Measurements from ENCODE around the gene ADAM29. TPM values are rescaled to one million over a fixed set of nuclear protein-coding genes. Genes with fewer than 3 reads are reported as not detected.

Gene ADAM29
- total RNA-seq, 2 experiments from 2014 or later: not detected

DNA sequence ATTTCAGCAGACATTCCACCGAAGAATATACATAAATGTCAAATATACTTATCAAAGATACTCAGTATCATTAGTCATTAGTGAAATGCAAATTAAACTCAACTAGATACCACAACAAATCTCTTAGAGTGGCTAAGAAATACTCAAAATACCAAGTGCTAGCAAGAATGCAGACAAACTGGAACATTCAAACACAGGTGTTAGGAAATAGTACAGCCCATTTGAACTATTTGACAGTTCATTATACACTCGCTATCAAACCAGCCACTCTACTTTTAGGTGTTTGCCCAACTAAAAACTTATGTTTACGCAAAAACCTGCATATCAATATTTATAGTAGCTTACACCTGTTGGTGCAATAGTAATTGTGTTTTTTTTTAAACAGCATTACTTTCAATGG lies 8.8 kb downstream of the ADAM29 start:
- Mint-ChIP-seq H3K9me3 (peaks cover 3% of the 10 kb centered on the region), H3K27ac (no peak overlapping the region), H3K36me3 (no peaks in the 10 kb centered on the region), H3K4me3 (no peak overlapping the region), H3K4me1 (ENCODE audit: low read depth) (no peaks in the 10 kb centered on the region), H3K27me3 (no peaks in the 10 kb centered on the region)
- intact Hi-C loops (cut with micrococcal nuclease): no loop called here
- ChIA-PET POLR2A (no interaction called here), CTCF (no interaction called here)
- DNase-seq: no peak

DNA sequence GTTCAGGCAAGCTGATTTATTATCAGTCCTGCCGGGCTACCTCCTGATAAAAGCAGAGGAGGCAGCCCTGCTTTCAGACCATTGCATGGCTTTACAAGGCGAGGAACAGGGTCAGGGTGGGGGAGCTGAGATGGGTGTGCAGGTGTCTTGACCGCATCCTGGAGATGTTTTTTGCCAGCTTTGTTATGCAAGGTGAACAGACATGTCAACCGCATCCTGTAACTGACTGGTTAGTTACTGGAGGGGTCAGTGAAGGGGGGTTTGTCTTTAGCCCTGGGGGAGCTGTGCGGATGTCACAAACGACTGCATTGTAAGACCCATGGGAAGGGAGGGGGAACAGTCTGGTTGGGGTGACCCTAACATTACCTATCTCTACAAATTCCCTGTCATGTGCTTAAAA lies 10.0 kb downstream of the ADAM29 start:
- intact Hi-C loops (cut with micrococcal nuclease): no loop called here
- no peak overlapping the region for H3K27ac Mint-ChIP-seq
- CTCF ChIA-PET: no interaction called here

DNA sequence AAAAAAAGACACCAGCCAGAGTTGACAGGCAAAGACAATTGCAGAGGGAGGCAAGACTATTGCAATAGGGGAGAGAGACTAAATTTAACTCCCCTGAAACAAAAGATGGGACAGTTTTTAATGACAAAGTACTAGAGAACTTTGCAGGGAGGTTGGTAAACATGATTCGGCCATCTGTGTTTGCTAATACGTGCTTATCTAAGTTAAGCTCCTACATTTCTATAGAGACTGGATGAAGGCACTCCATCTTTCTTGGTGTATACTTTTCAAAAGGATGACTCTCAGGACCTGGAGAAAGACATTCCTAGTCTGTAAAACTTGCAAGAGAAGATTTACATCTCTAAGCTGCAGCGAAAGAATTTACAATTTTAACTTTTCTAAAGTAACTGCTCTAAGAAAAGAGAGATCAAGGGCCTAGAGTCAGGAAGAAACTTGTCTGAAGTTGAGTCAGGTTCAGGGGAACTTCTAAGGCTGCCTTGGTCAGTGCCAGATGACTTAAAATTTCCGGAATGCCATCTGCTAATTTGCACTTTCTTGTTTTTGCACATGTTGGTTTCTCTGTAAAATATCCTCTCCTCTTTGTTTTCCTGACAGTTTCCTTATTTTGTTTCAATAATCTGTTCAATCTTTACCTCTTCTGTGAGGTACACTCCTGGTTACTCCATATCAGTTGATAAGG lies 10.6 kb downstream of the ADAM29 start:
- Mint-ChIP-seq H3K27me3 (no peaks in the 10 kb centered on the region), H3K4me1 (ENCODE audit: low read depth) (no peaks in the 10 kb centered on the region), H3K4me3 (no peak overlapping the region), H3K36me3 (no peaks in the 10 kb centered on the region), H3K9me3 (peaks cover 3% of the 10 kb centered on the region), H3K27ac (no peak overlapping the region)
- no peak for DNase-seq
- ChIA-PET POLR2A (no interaction called here), CTCF (no interaction called here)
- intact Hi-C loops (cut with micrococcal nuclease): no loop called here

More for the DNA sequence above, 10.0 kb downstream of the ADAM29 start:
- POLR2A ChIA-PET: no interaction called here
- Mint-ChIP-seq H3K4me1 (ENCODE audit: low read depth) (no peaks in the 10 kb centered on the region), H3K36me3 (no peaks in the 10 kb centered on the region), H3K27me3 (no peaks in the 10 kb centered on the region), H3K4me3 (no peak overlapping the region), H3K9me3 (peaks cover 3% of the 10 kb centered on the region)
- DNase-seq: no peak

DNA sequence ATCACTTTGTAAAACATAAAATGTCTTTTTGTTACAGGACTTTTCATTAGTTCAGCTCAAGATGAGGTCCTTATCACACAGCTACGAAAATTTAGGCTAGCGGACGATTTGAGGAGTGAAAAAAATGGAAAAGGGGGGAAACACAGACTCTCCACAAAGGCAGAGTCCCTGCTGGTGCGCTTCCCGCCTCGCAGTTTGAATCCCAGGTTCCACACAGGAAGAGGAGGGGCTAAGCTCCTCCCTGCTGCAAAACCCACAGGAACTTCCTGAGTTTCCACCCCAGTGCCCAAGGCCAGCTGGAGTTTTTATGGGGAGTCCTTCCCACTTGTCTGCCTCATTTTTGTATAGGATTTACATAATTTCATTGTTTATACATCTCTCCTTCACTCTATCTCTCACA lies 11.2 kb downstream of the ADAM29 start:
- H3K4me1 Mint-ChIP-seq (ENCODE audit: low read depth): no peaks in the 10 kb centered on the region
- POLR2A ChIA-PET: no interaction called here
- H3K27me3 Mint-ChIP-seq: no peaks in the 10 kb centered on the region
- no peak overlapping the region for H3K4me3 Mint-ChIP-seq
- CTCF ChIA-PET: no interaction called here
- H3K27ac Mint-ChIP-seq: no peak overlapping the region
- DNase-seq: no peak
- H3K36me3 Mint-ChIP-seq: no peaks in the 10 kb centered on the region
- intact Hi-C loops (cut with micrococcal nuclease): no loop called here
- H3K9me3 Mint-ChIP-seq: peaks cover 3% of the 10 kb centered on the region

DNA sequence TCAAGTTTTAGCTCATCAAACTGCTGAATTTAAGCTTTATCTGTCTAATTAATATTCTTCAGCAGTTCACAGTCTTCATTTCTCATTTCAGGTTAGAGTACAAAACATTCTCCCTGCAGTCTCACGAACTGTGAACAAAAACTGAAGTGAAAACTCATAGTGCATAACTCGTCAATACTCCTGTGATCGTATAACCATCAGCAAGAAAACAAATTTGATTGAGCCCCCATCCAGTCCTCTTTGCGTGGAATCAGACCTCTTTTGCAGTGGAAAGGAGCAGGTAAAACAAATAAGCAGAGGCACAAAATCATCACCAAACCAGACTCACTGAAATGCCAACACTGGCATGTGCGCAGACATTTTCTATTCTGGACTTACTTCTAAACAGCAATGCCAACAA lies 12.7 kb downstream of the ADAM29 start:
- H3K27ac Mint-ChIP-seq: no peak overlapping the region
- intact Hi-C loops (cut with micrococcal nuclease): no loop called here
- H3K4me3 Mint-ChIP-seq: no peak overlapping the region
- ChIA-PET POLR2A (no interaction called here), CTCF (no interaction called here)
- no peak for DNase-seq
- H3K4me1 Mint-ChIP-seq (ENCODE audit: low read depth): no peaks in the 10 kb centered on the region
- peaks cover 3% of the 10 kb centered on the region for H3K9me3 Mint-ChIP-seq
- H3K36me3 Mint-ChIP-seq: no peaks in the 10 kb centered on the region
- H3K27me3 Mint-ChIP-seq: no peaks in the 10 kb centered on the region

DNA sequence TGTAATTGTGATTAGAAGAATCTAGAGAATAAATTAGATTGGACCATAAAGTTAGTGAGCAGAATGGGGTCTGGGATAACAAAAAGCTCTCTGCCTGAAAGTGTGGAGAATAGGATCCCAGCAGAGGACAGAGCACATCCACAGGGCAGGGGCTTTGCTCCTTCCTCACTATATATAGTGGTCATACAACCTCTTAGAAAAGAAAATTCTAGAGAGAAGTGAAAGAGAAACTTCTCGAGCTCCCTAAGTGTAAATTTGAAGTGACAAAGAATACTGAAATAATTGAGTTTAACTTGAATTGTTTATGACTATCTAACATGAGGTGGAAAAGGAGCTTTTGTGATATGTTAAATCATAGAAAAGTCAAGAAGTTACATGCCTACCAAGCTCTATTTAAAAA lies 14.9 kb downstream of the ADAM29 start:
- no peak overlapping the region for H3K4me3 Mint-ChIP-seq
- ChIA-PET POLR2A (no interaction called here), CTCF (no interaction called here)
- no peaks in the 10 kb centered on the region for H3K4me1 Mint-ChIP-seq (ENCODE audit: low read depth)
- DNase-seq: no peak
- intact Hi-C loops (cut with micrococcal nuclease): no loop called here
- H3K27me3 Mint-ChIP-seq: no peaks in the 10 kb centered on the region
- no peaks in the 10 kb centered on the region for H3K36me3 Mint-ChIP-seq
- H3K27ac Mint-ChIP-seq: no peak overlapping the region
- H3K9me3 Mint-ChIP-seq: peaks cover 3% of the 10 kb centered on the region

DNA sequence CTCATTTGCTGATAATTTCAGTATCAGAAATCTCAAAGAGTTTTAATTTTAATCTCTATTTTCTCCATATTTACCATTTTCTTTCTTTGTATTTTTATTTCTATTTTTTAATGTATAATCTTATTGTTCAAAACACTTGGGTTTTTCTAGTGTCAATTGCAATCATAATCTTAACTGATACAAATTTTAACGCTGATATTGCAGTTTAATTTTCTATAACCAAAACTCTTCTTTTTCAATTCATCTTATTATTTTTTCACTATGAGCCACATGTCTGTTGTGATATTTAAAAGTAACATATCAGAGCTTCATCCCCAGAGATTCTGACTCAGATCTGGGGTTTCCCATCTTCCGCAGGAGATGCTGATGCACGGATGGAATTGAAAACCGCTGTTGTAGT lies 16.2 kb downstream of the ADAM29 start:
- ChIA-PET CTCF (no interaction called here), POLR2A (no interaction called here)
- no peak overlapping the region for H3K27ac Mint-ChIP-seq
- H3K4me1 Mint-ChIP-seq (ENCODE audit: low read depth): no peaks in the 10 kb centered on the region
- H3K36me3 Mint-ChIP-seq: no peaks in the 10 kb centered on the region
- peaks cover 3% of the 10 kb centered on the region for H3K9me3 Mint-ChIP-seq
- no peaks in the 10 kb centered on the region for H3K27me3 Mint-ChIP-seq
- DNase-seq: no peak
- intact Hi-C loops (cut with micrococcal nuclease): no loop called here
- no peak overlapping the region for H3K4me3 Mint-ChIP-seq

DNA sequence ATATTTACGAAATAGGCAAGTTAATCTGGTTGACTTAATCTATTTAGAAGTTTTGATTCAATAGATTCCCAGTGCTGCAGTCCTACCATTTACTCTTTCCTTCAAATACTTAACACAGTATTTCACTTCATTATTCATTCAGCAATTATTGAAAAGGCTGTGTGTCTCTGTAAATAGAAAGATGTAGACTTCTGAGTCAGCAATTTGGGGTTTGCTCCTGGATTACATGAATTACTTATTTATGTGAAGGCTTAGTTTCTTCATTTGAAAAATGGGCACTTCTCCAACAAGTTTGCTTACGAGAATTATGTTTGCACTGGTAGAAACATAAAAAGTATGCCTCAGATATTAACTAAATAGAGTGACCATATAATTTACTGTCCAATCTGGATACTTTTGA lies 17.4 kb downstream of the ADAM29 start:
- Mint-ChIP-seq H3K36me3 (no peaks in the 10 kb centered on the region), H3K4me3 (no peak overlapping the region), H3K27ac (no peak overlapping the region), H3K9me3 (peaks cover 3% of the 10 kb centered on the region), H3K4me1 (ENCODE audit: low read depth) (no peaks in the 10 kb centered on the region), H3K27me3 (no peaks in the 10 kb centered on the region)
- intact Hi-C loops (cut with micrococcal nuclease): no loop called here
- ChIA-PET CTCF (no interaction called here), POLR2A (no interaction called here)
- no peak for DNase-seq

DNA sequence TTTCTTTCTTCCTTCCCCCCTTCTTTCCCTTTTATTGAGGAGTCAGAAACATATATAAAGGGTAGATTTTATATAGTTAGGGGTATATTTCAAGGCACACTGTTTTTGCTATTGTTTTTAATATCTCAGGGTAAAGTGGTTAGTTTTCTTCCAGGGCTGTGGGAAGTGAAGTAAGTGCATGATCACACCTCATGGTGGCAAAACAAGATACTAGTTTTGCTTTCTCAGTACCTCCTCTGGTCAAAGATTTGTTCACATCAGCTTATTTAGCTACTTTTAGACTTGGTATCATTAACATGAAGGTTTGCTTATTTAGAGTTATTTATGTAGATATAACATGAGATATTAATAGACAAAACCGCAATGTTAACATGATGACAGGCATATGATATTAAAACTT lies 21.8 kb downstream of the ADAM29 start:
- Mint-ChIP-seq H3K4me1 (ENCODE audit: low read depth) (no peaks in the 10 kb centered on the region), H3K27ac (no peak overlapping the region), H3K9me3 (peaks cover 11% of the 10 kb centered on the region), H3K36me3 (no peaks in the 10 kb centered on the region), H3K4me3 (no peak overlapping the region), H3K27me3 (no peaks in the 10 kb centered on the region)
- CTCF ChIA-PET: no interaction called here
- intact Hi-C loops (cut with micrococcal nuclease): no loop called here
- DNase-seq: no peak
- POLR2A ChIA-PET: no interaction called here

DNA sequence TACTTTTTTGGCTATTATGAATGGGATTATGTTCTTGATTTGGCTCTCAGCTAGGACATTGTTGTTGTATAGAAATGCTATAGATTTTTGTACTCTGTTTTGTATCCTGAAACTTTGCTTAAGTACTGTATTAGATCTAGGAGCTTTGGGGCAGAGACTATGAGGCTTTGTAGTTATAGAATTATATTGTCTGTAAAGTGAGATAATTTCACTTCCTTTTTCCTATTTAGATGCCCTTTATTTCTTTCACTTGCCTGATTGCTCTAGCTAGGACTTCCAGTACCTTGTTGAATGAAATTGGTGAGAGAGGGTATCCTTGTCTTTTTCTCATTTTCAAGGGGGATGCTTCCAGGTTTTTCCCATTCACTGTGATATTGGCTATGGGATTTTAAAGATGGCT lies 28.1 kb downstream of the ADAM29 start:
- intact Hi-C loops (cut with micrococcal nuclease): no loop called here
- CTCF ChIA-PET: no interaction called here
- Mint-ChIP-seq H3K9me3 (peaks cover 16% of the 10 kb centered on the region), H3K27ac (no peak overlapping the region), H3K36me3 (no peaks in the 10 kb centered on the region), H3K4me1 (ENCODE audit: low read depth) (no peaks in the 10 kb centered on the region), H3K4me3 (no peak overlapping the region), H3K27me3 (no peaks in the 10 kb centered on the region)
- no peak for DNase-seq
- POLR2A ChIA-PET: no interaction called here

DNA sequence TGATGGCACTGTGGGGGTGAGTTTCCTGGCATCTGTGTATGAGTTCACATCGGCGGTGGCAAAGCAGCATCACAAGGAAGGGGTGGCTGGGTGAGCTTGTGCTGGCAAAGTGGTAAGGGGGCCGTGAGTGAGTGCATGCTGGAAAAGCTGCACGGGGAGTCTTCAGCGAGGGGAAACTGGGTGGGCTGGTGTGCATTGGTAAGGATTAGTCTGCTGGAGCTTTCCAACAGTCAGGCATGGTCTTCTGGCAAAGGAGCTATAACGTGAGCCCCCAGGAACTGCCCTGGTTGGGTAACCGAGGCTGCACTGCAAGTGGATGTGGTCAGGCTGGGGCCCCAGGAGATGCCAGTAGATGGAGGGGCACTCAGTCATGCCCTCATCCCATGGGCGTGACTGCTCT lies 30.7 kb downstream of the ADAM29 start:
- no peak overlapping the region for H3K27ac Mint-ChIP-seq
- H3K9me3 Mint-ChIP-seq: peaks cover 10% of the 10 kb centered on the region
- no peaks in the 10 kb centered on the region for H3K36me3 Mint-ChIP-seq
- H3K27me3 Mint-ChIP-seq: no peaks in the 10 kb centered on the region
- H3K4me3 Mint-ChIP-seq: no peak overlapping the region
- intact Hi-C loops (cut with micrococcal nuclease): no loop called here
- POLR2A ChIA-PET: no interaction called here
- H3K4me1 Mint-ChIP-seq (ENCODE audit: low read depth): no peaks in the 10 kb centered on the region
- CTCF ChIA-PET: no interaction called here
- no peak for DNase-seq

DNA sequence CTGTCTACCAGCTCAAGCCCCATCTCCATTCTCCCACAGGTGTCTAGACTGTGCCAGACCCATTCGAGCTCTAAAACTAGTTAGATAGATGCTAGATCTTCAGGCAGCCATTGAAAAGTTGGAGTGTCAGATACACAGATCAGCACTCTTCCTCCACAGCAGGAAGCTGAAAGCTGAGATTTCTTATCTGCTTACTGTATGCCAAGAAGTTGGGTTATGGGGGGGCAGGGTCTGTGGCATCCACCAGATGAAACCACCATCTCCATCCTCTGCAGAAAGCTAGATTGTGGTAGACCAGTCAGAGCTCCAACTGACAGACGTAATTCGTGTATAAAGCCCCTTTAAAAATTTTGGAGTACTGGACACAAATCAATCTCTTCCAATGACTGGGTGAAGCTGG lies 54.8 kb downstream of the ADAM29 start:
- ChIA-PET CTCF (no interaction called here), POLR2A (no interaction called here)
- no peak overlapping the region for H3K27ac Mint-ChIP-seq
- no peaks in the 10 kb centered on the region for H3K36me3 Mint-ChIP-seq
- DNase-seq: no peak
- no peaks in the 10 kb centered on the region for H3K27me3 Mint-ChIP-seq
- intact Hi-C loops (cut with micrococcal nuclease): no loop called here
- H3K4me3 Mint-ChIP-seq: no peak overlapping the region
- H3K9me3 Mint-ChIP-seq: peaks cover 5% of the 10 kb centered on the region
- no peaks in the 10 kb centered on the region for H3K4me1 Mint-ChIP-seq (ENCODE audit: low read depth)

DNA sequence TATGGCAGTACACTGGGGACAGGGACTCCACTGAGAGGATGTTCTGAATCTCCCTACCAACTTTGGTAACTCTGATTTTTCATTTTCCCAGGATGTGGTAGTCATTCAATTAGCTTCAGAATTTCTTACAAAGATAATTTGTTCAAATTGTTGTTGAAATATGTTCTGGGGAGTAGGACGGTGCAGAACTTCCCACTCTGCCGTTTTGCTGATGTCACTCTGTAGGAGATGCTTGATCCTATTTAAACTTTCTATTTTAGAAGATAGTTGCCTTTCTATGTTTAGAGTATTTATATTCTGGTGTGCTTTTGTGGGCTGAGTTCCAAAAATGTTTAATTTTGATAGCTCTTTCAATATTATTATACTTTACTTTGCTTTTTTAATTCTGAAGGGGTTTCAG lies 55.2 kb downstream of the ADAM29 start:
- ChIA-PET CTCF (no interaction called here), POLR2A (no interaction called here)
- intact Hi-C loops (cut with micrococcal nuclease): no loop called here
- Mint-ChIP-seq H3K27me3 (no peaks in the 10 kb centered on the region), H3K9me3 (peaks cover 5% of the 10 kb centered on the region), H3K36me3 (no peaks in the 10 kb centered on the region), H3K27ac (no peak overlapping the region), H3K4me3 (no peak overlapping the region), H3K4me1 (ENCODE audit: low read depth) (no peaks in the 10 kb centered on the region)
- DNase-seq: no peak

Measured in activated CD4-positive, alpha-beta memory T cell treated with anti-CD3 and anti-CD28 coated beads for 36 hours (primary cell).